Measurements from ENCODE around the gene TM9SF1. TPM values are rescaled to one million over a fixed set of nuclear protein-coding genes. Genes with fewer than 3 reads are reported as not detected.

Gene TM9SF1
- total and polyA plus RNA-seq, 4 donors = 15.8 to 37.3 (median 35.2) TPM

- Histone ChIP-seq H3K27ac (ENCODE audit: low read depth in 1 of 2, low read length in 2 of 2) (peak within 1 kb of the TSS in 1 of 2 donors; percentile 61), H3K4me3 (ENCODE audit: low read length in 2 of 2) (peak within 1 kb of the TSS; percentile 46 to 52), H3K4me1 (ENCODE audit: control insufficient read depth in 1 of 2, insufficient read depth in 2 of 2, low read length in 2 of 2) (no peaks in the 10 kb centered on the region), H3K36me3 (ENCODE audit: control insufficient read depth in 1 of 2, insufficient read depth in 2 of 2, low read length in 1 of 2) (peaks cover 0 to 3% of the 10 kb centered on the region in 2 donors), H3K27me3 (ENCODE audit: control insufficient read depth in 1 of 2, insufficient read depth in 2 of 2, low read length in 1 of 2) (no peaks in the 10 kb centered on the region), H3K9me3 (ENCODE audit: control insufficient read depth, low read length) (no peaks in the 10 kb centered on the region)
- 1% methylated on average over 50 to 57 of the region's 57 CpGs for WGBS, 2 donors
- DNase-seq (peak; percentile 99), ATAC-seq (ENCODE audit: low FRiP score) (peak; percentile 97)
- intact Hi-C loops (cut with DNase I) = loop anchor here (2.0 to 5.0 kb wide), 2 partner anchors 35 to 220 kb away; partner anchors contain the start of genes DCAF11 (in 1 of the 2) and NRL (in 1 of the 2)
These were observed 48.1 kb downstream of the TM9SF1 start, which contains the start of gene RNF31 for GRCh38 chr14:24146978-24147760. Gene RNF31, plus strand, starts transcription at chr14:24147498. Its CDS starts 201 bp downstream, at chr14:24147699.

- intact Hi-C loops (cut with DNase I) = loop anchor here (2.0 to 5.0 kb wide), 2 partner anchors 34 to 220 kb away; partner anchors contain the start of genes DCAF11 (in 1 of the 2) and NRL (in 1 of the 2)
- Histone ChIP-seq H3K9me3 (ENCODE audit: control insufficient read depth, low read length) (no peaks in the 10 kb centered on the region), H3K36me3 (ENCODE audit: control insufficient read depth in 1 of 2, insufficient read depth in 2 of 2, low read length in 1 of 2) (no peaks in the 10 kb centered on the region), H3K4me3 (ENCODE audit: low read length in 2 of 2) (peak within 1 kb of the TSS; percentile 46 to 52), H3K27ac (ENCODE audit: low read depth in 1 of 2, low read length in 2 of 2) (peak within 1 kb of the TSS in 1 of 2 donors; percentile 61), H3K27me3 (ENCODE audit: control insufficient read depth in 1 of 2, insufficient read depth in 2 of 2, low read length in 1 of 2) (no peaks in the 10 kb centered on the region), H3K4me1 (ENCODE audit: control insufficient read depth in 1 of 2, insufficient read depth in 2 of 2, low read length in 2 of 2) (no peaks in the 10 kb centered on the region)
- ATAC-seq (ENCODE audit: low FRiP score) (peak; percentile 92), DNase-seq (peak; percentile 97 to 98)
- 0 to 1% methylated on average over 24 to 25 of the region's 25 CpGs for WGBS, 2 donors
These were observed 48.7 kb downstream of the TM9SF1 start, which contains the start of gene PSME2 for GRCh38 chr14:24146453-24146977. Gene PSME2, minus strand, starts transcription at chr14:24146610. Its CDS starts 29 bp downstream, at chr14:24146581.

- peak overlapping the region in 1 of 2 donors; percentile 21 for H3K27ac ChIP-seq (ENCODE audit: low read depth in 1 of 2, low read length in 2 of 2)
- DNase-seq (no peak), ATAC-seq (ENCODE audit: low FRiP score) (no peak)
- WGBS, 2 donors = 16 to 24% methylated on average over 9 of the region's 9 CpGs
- no peaks in the 10 kb centered on the region for H3K36me3 ChIP-seq (ENCODE audit: control insufficient read depth in 1 of 2, insufficient read depth in 2 of 2, low read length in 1 of 2)
- H3K4me3 ChIP-seq (ENCODE audit: low read length in 2 of 2) = peak overlapping the region; percentile 23 to 50
- H3K4me1 ChIP-seq (ENCODE audit: control insufficient read depth in 1 of 2, insufficient read depth in 2 of 2, low read length in 2 of 2) = no peaks in the 10 kb centered on the region
- intact Hi-C loops (cut with DNase I) = loop anchor here (2.0 to 5.0 kb wide), 2 partner anchors 34 to 221 kb away; partner anchors contain the start of genes DCAF11 (in 1 of the 2) and NRL (in 1 of the 2)
- no peaks in the 10 kb centered on the region for H3K27me3 ChIP-seq (ENCODE audit: control insufficient read depth in 1 of 2, insufficient read depth in 2 of 2, low read length in 1 of 2)
- no peaks in the 10 kb centered on the region for H3K9me3 ChIP-seq (ENCODE audit: control insufficient read depth, low read length)
These were observed 49.4 kb downstream of the TM9SF1 start for GRCh38 chr14:24145690-24146452.

GRCh38 chr14:24145219-24145618 lies 50.0 kb downstream of the TM9SF1 start:
- ATAC-seq (ENCODE audit: low FRiP score) (no peak), DNase-seq (no peak)
- Histone ChIP-seq H3K36me3 (ENCODE audit: control insufficient read depth in 1 of 2, insufficient read depth in 2 of 2, low read length in 1 of 2) (no peaks in the 10 kb centered on the region), H3K4me1 (ENCODE audit: control insufficient read depth in 1 of 2, insufficient read depth in 2 of 2, low read length in 2 of 2) (no peaks in the 10 kb centered on the region), H3K9me3 (ENCODE audit: control insufficient read depth, low read length) (no peaks in the 10 kb centered on the region), H3K4me3 (ENCODE audit: low read length in 2 of 2) (no peak overlapping the region), H3K27me3 (ENCODE audit: control insufficient read depth in 1 of 2, insufficient read depth in 2 of 2, low read length in 1 of 2) (no peaks in the 10 kb centered on the region), H3K27ac (ENCODE audit: low read depth in 1 of 2, low read length in 2 of 2) (no peak overlapping the region)
- intact Hi-C loops (cut with DNase I) = loop anchor here in 1 of 2 donors (5.0 kb wide), 1 partner anchor 33 kb away; the partner anchor contains the start of genes DCAF11 and NRL
- 95 to 96% methylated on average over 2 of the region's 2 CpGs for WGBS, 2 donors

- no peak for ATAC-seq (ENCODE audit: low FRiP score)
- 88 to 97% methylated on average over 1 of the region's 1 CpG for WGBS, 2 donors
These were observed 50.8 kb downstream of the TM9SF1 start for GRCh38 chr14:24144451-24144850.

GRCh38 chr14:24143511-24143910 lies 51.7 kb downstream of the TM9SF1 start:
- intact Hi-C loops (cut with DNase I) = no loop called here
- no peak overlapping the region for H3K27ac ChIP-seq (ENCODE audit: low read depth in 1 of 2, low read length in 2 of 2)
- no peak for ATAC-seq (ENCODE audit: low FRiP score)

More at GRCh38 chr14:24144451-24144850, 50.8 kb downstream of the TM9SF1 start:
- H3K27me3 ChIP-seq (ENCODE audit: control insufficient read depth in 1 of 2, insufficient read depth in 2 of 2, low read length in 1 of 2) = no peaks in the 10 kb centered on the region
- no peaks in the 10 kb centered on the region for H3K4me1 ChIP-seq (ENCODE audit: control insufficient read depth in 1 of 2, insufficient read depth in 2 of 2, low read length in 2 of 2)
- no peaks in the 10 kb centered on the region for H3K36me3 ChIP-seq (ENCODE audit: control insufficient read depth in 1 of 2, insufficient read depth in 2 of 2, low read length in 1 of 2)
- no peaks in the 10 kb centered on the region for H3K9me3 ChIP-seq (ENCODE audit: control insufficient read depth, low read length)
- intact Hi-C loops (cut with DNase I) = no loop called here
- no peak for DNase-seq
- H3K27ac ChIP-seq (ENCODE audit: low read depth in 1 of 2, low read length in 2 of 2) = no peak overlapping the region
- H3K4me3 ChIP-seq (ENCODE audit: low read length in 2 of 2) = no peak overlapping the region

GRCh38 chr14:24141097-24141880 lies 54.0 kb downstream of the TM9SF1 start, which contains the start of gene EMC9:
Gene EMC9, minus strand, starts transcription at chr14:24141591. Its CDS starts 287 bp downstream, at chr14:24141304.
- peak; percentile 100 for DNase-seq
- intact Hi-C loops (cut with DNase I) = loop anchor here in 1 of 2 donors (2.0 kb wide), 1 partner anchor 26 kb away; the partner anchor contains the start of genes DCAF11 and NRL
- Histone ChIP-seq H3K27ac (ENCODE audit: low read depth in 1 of 2, low read length in 2 of 2) (peak within 1 kb of the TSS in 1 of 2 donors; percentile 60), H3K27me3 (ENCODE audit: control insufficient read depth in 1 of 2, insufficient read depth in 2 of 2, low read length in 1 of 2) (no peaks in the 10 kb centered on the region), H3K4me3 (ENCODE audit: low read length in 2 of 2) (peak within 1 kb of the TSS; percentile 20 to 53), H3K9me3 (ENCODE audit: control insufficient read depth, low read length) (no peaks in the 10 kb centered on the region), H3K36me3 (ENCODE audit: control insufficient read depth in 1 of 2, insufficient read depth in 2 of 2, low read length in 1 of 2) (no peaks in the 10 kb centered on the region), H3K4me1 (ENCODE audit: control insufficient read depth in 1 of 2, insufficient read depth in 2 of 2, low read length in 2 of 2) (no peaks in the 10 kb centered on the region)
- peak; percentile 97 for ATAC-seq (ENCODE audit: low FRiP score)
- 0 to 1% methylated on average over 61 to 65 of the region's 65 CpGs for WGBS, 2 donors

More at GRCh38 chr14:24143511-24143910, 51.7 kb downstream of the TM9SF1 start:
- 63 to 65% methylated on average over 2 of the region's 2 CpGs for whole genome bisulfite sequencing, 2 donors
- Histone ChIP-seq H3K36me3 (ENCODE audit: control insufficient read depth in 1 of 2, insufficient read depth in 2 of 2, low read length in 1 of 2) (no peaks in the 10 kb centered on the region), H3K27me3 (ENCODE audit: control insufficient read depth in 1 of 2, insufficient read depth in 2 of 2, low read length in 1 of 2) (no peaks in the 10 kb centered on the region), H3K9me3 (ENCODE audit: control insufficient read depth, low read length) (no peaks in the 10 kb centered on the region), H3K4me3 (ENCODE audit: low read length in 2 of 2) (no peak overlapping the region), H3K4me1 (ENCODE audit: control insufficient read depth in 1 of 2, insufficient read depth in 2 of 2, low read length in 2 of 2) (no peaks in the 10 kb centered on the region)
- DNase-seq = peak; percentile 21 to 51

Measured in aorta (tissue), 5 donors.